HG03439 (cell line): ENCODE results near the gene PTDSS2.

Source experiments
- ATAC-seq: cut with Tn5 transposase; IDR thresholded peaks from one replicate; pipeline ENCODE4 v1.9.1; 2021; ENCODE audit warnings: mild to moderate bottlenecking, moderate library complexity; ENCODE audit not compliant: unreplicated experiment

The PTDSS2 gene

DNA sequence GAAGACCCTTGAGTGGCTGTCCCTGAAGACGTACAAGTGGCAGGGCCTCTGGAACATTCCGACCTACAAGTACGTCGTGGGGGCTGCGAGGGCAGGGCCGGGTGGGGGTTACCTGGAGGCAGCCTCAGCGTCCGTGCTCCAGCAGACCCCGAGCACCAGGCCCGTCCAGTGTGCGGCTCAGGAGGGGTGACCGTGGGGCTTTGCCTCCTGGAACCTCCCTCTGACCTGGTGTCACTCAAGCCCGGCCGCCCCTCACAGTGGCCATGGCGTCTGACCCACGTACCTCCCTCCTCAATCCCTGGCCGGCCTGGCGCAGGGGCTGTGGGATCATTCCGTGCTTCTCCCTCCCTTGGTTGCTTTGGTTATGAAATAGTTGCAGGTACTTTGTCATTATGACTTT lies 38.5 kb downstream of the PTDSS2 start:
- no peak for ATAC-seq

- ATAC-seq: no peak
These were observed 38.9 kb downstream of the PTDSS2 start for GRCh38 chr11:488992-489391.

DNA sequence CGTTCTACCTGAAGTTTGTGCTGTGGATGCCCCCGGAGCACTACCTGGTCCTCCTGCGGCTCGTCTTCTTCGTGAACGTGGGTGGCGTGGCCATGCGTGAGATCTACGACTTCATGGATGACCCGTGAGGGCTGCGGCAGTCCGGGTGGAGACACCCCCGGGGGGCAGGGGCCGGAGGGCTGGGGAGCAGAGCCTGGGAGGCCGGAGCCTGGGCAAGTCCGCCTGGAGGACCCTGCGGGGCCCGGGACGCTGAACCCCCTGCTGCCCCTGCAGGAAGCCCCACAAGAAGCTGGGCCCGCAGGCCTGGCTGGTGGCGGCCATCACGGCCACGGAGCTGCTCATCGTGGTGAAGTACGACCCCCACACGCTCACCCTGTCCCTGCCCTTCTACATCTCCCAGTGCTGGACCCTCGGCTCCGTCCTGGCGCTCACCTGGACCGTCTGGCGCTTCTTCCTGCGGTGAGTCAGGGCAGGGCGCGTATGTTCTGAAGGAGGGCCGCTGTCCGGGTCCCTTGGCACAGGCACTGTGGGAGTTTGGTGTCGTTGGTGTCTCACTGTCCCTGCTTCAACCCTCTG lies 39.6 kb downstream of the PTDSS2 start:
- ATAC-seq: no peak

DNA sequence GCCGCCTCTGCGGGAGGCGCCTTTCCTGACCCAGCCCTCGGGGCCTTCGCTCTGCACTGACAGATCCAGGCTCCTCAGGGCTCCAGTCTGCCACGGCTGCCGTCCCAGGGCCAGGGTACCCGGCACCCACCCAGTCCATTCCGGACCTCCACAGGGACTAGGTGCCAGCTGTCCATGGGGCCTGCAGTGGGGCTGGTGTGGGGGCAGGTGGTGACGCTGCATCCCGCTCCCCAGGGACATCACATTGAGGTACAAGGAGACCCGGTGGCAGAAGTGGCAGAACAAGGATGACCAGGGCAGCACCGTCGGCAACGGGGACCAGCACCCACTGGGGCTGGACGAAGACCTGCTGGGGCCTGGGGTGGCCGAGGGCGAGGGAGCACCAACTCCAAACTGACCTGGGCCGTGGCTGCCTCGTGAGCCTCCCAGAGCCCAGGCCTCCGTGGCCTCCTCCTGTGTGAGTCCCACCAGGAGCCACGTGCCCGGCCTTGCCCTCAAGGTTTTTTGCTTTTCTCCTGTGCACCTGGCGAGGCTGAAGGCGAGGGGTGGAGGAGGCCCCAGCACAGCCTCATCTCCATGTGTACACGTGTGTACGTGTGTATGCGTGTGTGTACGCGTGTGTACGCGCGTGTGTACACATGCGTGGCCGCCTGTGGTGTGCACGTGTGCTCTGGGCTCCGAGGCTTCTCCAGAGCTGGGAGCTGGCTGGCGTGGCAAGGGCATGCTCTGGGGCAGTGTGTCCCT lies 40.3 kb downstream of the PTDSS2 start:
- ATAC-seq: no peak

DNA sequence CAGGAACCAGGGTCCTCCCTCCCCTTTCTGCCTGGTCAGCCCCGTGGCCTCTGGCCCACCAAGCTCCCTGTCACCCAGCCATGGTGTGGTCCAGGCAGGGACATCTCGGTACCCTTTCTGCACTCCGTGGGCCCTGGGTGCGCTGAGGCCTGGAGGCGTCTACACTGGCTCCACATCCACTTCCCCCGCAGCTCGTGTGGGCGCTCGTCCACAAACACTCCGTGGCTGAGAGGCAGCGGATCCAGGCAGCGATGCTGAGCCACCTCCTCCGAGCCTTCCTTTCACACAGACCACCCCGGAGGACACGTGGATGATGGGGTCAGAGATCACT lies 40.8 kb downstream of the PTDSS2 start:
- ATAC-seq: no peak

- no peak for ATAC-seq
These were observed 41.3 kb downstream of the PTDSS2 start for GRCh38 chr11:491358-491757.

DNA sequence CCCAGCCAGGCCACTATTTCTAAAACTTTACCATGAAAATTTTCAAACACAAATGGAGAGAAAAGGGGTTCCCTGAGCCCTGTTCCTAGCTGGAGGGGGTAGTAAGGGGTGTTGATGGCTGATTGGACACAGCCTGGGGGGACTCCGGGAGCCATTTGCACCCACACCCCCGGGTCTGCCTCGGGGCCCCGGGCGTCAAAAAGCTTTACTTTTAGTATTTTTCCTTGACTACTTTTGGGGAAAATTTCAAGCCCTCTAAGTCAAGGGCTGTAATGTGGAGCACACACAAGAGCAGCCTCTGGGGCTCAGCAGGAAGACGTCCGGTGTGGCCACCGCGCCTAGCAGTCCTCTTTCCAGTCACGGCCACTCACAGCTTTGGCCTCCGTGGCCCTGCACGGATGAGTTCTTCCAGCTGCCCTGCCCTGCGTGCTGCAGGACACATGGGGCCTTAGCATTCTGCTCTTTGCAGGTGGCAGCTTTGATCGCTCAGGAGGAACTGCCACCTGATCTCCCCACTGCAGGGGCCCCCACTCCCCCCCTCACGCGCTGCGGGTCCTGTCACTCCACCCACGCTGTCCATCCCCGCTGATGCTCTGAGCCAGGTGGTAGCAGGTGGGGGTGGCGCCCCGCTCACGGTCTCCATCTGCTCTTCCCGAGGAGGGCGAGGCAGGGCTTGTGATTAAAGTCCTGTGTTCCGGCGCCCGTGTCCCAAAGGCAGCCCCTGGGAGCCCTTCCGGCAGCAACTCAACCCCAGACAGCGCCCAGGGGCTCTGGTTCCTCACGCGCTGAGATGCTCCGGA lies 42.5 kb downstream of the PTDSS2 start:
- no peak for ATAC-seq

DNA sequence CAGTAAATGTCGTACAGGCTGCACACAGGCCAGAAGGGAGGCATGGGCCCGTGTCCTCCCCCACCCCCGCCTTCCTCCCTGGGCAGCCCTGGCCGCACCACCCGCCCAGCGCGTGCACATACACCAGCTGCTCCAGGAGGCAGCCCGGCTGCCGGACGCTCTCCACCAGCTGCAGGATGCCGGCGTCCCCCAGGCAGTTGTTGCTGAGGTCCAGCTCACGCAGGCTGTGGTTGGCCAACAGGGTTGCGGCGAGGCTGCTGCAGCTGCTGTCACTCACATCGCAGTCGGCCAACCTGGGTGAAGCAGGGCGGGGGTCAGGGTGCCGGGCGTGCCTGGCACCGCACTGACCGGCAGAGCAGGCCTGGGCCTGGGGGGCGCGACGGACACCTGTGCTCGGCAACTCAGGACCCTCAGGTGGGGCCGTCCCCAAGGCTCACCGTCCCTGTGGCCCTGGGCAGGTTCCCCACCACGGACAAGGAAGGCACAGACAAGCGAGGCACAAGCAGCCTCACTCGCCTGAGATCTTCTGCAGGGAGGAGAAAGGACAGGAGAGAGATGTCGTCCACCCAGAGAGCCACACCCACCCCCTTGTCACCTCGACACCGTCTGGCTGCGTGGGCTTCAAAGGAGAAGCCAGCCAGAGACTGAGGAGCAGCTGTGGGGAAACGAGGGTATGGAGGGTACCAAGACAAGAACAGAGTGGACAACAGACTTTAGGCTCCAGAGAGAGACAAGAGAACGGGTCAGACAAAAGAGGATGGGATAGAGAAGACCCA lies 44.9 kb downstream of the PTDSS2 start:
- ATAC-seq: no peak

- no peak for ATAC-seq
These were observed 45.5 kb downstream of the PTDSS2 start for GRCh38 chr11:495537-495931.

- no peak for ATAC-seq
These were observed 46.9 kb downstream of the PTDSS2 start for GRCh38 chr11:496834-497564.

DNA sequence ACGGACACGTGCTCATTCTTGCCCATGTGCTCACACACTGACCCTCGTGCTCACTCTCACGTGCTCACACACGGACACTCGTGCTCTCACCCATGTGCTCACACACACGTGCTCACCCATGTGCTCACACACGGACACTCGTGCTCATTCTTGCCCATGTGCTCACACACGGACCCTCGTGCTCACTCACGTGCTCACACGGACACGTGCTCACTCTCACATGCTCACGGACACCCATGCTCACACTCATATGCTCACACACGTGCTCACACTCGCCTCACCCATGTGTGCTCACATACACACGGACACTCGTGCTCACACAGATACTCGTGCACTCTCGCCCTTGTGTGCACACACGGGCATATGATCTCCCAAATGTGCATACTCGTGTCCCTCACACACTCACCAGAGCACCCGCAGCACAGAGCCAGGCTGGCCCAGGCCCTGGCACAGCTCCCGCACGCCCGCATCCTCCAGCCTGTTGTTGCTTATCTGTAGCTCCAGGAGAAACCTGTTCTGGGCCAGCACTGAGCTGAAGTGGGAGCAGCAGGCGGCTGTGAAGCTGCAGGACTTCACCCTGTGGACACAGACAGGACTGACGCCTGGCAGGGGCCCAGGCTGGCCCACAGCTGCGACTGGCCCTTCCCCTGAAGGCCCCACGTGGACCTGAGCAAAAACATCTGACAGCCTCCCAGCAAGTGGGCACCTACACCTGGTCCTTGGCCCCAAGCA lies 47.7 kb downstream of the PTDSS2 start:
- ATAC-seq: no peak

- no peak for ATAC-seq
These were observed 48.5 kb downstream of the PTDSS2 start for GRCh38 chr11:498297-499181.

DNA sequence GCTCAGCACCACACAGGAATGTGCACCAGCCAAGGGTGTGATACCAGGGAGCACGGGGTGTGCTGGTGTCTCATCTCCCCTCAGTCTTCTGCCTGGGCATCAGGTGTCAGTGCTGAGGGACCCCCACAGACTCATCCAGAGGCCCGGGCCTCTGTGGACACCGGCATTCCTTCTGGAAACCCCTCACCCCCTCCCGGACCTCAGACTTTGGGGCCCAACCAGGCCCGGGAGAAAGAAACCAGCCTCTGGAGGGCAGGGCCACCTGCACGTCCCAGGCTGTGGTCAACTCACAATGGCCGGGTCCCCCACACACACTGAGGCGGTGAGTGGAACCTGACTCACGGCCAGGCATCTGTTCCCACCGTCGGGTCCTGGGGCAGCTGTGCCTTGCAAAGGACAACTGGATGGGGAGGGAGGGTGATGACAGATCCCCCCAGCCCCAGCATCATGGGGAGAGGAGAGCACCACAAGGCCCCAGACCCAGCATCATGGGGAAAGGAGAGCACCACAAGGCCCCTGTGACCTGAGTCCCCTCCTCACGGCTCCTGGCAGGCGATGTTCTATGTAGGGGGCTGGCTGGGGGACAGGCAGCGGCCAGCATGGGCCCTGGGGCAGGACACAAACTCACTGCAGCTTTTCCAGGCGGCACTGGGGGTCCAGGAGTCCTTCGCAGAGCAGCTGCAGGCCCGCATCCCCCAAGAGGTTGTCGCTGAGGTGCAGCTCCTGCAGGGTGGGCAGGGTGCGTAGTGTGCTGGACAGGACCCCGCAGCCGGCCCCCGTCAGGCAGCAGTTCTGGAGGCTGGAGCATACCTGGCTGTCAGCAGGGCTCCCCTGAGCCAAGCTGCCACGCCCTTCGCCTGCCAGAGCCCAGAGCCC lies 49.4 kb downstream of the PTDSS2 start:
- ATAC-seq: no peak

DNA sequence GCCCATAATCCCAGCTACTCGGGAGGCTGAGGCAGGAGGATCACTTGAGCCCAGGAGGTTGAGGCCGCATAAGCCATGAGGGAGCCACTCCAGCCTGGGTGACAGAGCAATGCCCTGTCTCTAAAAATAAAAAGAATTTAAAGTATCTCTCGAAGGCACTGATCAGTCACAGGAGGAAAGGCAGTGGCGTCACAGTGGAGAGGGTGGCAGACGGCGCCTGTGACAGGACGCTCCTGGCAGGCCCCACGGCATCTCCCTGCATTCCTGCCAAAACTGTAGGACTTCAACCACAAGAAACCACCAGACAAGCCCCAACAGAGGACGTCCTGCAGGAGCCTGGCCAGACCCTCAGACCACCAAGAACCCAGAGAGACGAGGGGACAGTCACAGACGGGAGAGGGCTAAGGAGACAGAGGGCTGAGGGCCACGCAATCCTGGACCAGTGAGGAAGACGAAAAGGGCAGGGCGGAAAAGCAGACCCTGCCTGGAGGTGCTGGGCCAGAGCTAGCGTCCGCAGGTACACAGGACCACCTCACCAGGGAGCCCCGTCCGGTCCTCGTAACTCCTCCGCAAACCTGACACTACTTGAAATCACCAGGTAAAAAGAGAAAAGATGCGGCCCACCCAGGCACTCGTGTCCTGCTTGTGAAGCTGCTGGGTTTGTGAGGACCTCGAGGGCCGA lies 51.1 kb downstream of the PTDSS2 start:
- ATAC-seq: no peak

GRCh38 chr11:501683-502287 lies 51.7 kb downstream of the PTDSS2 start:
- ATAC-seq: no peak

DNA sequence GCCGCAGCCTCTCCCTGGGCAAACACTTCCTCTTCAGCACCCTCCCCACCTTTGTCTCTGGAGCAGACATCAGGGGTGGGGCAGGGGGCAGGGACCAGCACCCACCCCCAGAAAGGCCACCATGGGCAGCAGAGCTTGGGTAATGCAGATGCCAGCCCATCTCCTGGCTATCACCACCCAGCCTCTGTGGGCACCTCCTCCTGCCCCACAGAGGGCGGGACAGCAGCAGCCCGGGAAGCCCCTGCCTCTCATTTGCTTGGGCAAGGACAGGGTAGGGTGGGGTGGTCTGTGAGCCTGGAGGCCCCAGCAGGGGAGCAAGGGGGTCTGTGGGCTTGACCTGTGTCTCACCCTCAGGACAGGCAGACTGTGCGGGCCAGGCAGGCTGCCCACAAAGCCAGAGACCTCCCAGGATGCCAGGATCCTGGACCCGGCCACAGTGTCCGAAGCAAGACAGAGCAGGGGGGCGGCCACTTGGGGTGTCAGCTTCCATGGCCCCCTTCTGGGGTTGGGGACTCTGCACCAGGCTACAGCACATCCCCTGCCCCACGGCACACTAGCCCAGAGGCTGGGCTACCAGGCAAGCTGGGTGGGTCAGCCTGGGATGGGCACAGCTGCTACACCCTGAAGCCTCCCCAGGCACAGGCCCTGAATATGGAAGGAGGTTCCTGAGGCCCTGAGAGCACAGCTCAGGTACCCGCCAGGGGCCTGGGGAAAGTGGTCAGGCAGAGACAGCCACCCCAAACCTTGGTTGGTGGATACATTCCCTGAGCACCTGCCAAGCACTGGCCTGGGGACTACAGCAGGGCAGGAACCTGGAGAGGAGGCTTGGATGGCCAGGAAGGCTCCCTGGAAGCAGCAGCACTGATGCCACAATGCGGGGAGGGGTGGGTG lies 52.5 kb downstream of the PTDSS2 start:
- no peak for ATAC-seq
